ENCODE data around the gene PDHB.

DNA sequence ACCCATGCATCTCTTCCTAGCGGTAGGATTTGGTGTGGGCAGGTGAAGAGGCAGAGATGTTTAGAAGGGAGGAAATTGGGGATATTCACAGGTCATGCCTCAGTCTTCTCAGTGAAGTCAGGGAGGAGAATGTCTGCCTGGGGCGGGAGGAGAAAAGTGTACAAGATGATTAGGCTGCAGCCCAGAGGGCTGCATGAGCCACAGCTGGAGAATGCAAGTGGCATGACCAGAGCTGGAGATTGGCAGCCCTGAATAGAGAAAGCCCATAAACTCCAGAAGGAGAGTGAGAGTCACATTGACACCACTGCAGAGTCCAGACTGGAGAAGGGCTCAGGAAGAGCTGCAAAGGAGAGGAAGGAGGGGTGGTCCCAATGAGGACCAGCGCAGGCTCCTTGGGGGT, 22.6 kb downstream of the PDHB start:
- TF ChIP-seq CTCF (IDR thresholded peaks at IDR 0.05) (no peak), ZFX (IDR thresholded peaks at IDR 0.05; ENCODE audit: borderline replicate concordance) (no peak)
